Activated T-cell treated with anti-CD3 and anti-CD28 coated beads, Interleukin-2, amount 50 U/mL, for 72 hours (primary cell): ENCODE measurements around the gene PIN4. TPM values are rescaled to one million over a fixed set of nuclear protein-coding genes. Genes with fewer than 3 reads are reported as not detected.
A peak's percentile ranks its signal among the peaks of the same experiment; 100 is the strongest.
"Not testable (repeated sequence)": the region's sequence is repeated elsewhere in the genome, so short reads cannot be mapped to it uniquely, and the experiment has no call there.

Experiments
- ATAC-seq, 2 donors: fragments of 150-1000 bp; cut with Tn5 transposase; replicated peaks in 1 of 2; 2 replicates each; pipeline ENCODE4 v1.10.0; 2021; ENCODE audit warnings: moderate library complexity in 2 of 2, mild to moderate bottlenecking in 1 of 2
- DNase-seq, 2 donors: peaks; one replicate each; pipeline ENCODE4 v3.0.0; 2021 to 2022; ENCODE audit warnings: mixed read lengths in 1 of 2
- H3K27ac Mint-ChIP-seq: one replicate; pipeline ENCODE4 v1.8.0; 2022; ENCODE audit warnings: mild to moderate bottlenecking, moderate library complexity, mixed read lengths
- H3K27me3 Mint-ChIP-seq: one replicate; pipeline ENCODE4 v1.8.0; 2022; ENCODE audit warnings: low read depth, mixed read lengths
- H3K36me3 Mint-ChIP-seq, 2 donors: one replicate each; pipeline ENCODE4 v1.8.0; 2022; ENCODE audit warnings: mixed read lengths in 2 of 2, mild to moderate bottlenecking in 1 of 2; ENCODE audit not compliant: insufficient read depth in 2 of 2
- H3K4me1 Mint-ChIP-seq: one replicate; pipeline ENCODE4 v1.8.0; 2022; ENCODE audit warnings: low read depth, mixed read lengths
- H3K4me3 Mint-ChIP-seq, 2 donors: one replicate each; pipeline ENCODE4 v1.8.0; 2022; ENCODE audit warnings: mild to moderate bottlenecking in 2 of 2, mixed read lengths in 2 of 2, moderate library complexity in 2 of 2
- H3K9me3 Mint-ChIP-seq, 2 donors: one replicate each; pipeline ENCODE4 v1.8.0; 2022; ENCODE audit warnings: mixed read lengths in 2 of 2
- total RNA-seq, 2 donors: library from RNA; stranded (reverse); gene quantifications; one replicate each; pipeline ENCODE4 v1.2.3, GENCODE V29; 2022

The PIN4 gene
- total RNA-seq, 2 donors from 2014 or later: 4.7 to 6.2 TPM

DNA sequence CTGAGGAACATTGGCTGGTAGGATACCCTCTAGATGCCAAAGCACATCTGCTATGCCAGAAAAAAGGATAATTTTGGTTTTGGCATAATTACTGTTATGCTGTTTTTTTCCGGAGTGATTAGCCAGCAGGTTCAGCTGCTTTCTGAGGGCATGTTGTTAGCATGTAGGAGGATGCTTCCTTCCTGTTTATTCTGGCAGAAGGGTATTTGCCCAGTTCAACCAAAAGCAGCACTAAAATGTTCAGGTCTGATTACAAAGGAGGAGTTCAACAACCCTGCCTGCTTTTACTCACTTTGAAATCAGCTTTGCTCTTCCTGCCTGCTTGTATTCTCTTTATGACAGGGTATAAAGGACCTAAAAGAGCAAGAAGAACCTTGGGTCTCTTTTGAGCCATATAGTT, 35.4 kb downstream of the PIN4 start:
- Mint-ChIP-seq H3K36me3 (peaks cover 0 to 2% of the 10 kb centered on the region in 2 donors), H3K9me3 (no peaks in the 10 kb centered on the region), H3K4me3 (no peak overlapping the region), H3K4me1 (no peaks in the 10 kb centered on the region), H3K27me3 (no peaks in the 10 kb centered on the region), H3K27ac (no peak overlapping the region)
- no peak for DNase-seq
- no peak for ATAC-seq

DNA sequence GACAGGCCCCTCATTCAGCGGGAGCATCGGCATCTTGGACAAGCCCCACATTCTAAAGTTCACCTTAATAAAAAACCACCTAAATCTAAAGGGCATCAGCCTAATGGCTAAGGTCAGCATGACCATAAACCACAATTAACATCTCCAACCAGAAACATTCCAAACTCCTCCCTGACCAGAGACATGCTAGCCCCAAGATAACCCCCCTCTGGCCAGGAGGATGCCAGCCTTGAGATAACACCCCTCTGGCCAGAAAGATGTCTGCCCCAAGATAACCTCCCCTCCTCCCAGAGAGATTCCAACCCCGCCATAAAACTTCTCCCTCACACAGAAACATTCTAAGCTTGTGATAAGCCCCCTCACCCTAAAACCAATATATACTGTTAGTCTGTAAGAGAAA, 38.8 kb downstream of the PIN4 start:
- ATAC-seq: not testable (repeated sequence)

DNA sequence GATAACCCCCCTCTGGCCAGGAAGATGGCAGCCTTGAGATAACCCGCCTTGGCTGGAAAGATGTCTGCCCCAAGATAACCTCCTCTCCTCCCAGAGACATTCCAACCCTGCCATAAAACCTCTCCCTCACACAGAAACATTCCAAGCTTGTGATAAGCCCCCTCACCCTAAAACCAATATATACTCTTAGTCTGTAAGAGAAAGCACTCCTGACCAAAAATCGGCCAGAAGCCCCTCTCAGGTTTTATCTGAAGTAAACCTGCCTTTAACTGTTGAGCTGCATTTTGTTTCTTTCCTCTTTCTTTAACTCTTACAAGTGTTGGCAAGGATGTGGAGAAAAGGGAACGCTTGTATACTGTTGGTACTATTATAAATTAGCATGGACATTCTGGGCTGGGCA, 48.7 kb downstream of the PIN4 start:
- H3K27me3 Mint-ChIP-seq: peaks cover 13% of the 10 kb centered on the region
- DNase-seq: no peak
- H3K9me3 Mint-ChIP-seq: no peaks in the 10 kb centered on the region

More for the DNA sequence above, 38.8 kb downstream of the PIN4 start:
- not testable (repeated sequence) for H3K27ac Mint-ChIP-seq, H3K4me1 Mint-ChIP-seq, H3K9me3 Mint-ChIP-seq, H3K27me3 Mint-ChIP-seq, H3K4me3 Mint-ChIP-seq, DNase-seq, H3K36me3 Mint-ChIP-seq

DNA sequence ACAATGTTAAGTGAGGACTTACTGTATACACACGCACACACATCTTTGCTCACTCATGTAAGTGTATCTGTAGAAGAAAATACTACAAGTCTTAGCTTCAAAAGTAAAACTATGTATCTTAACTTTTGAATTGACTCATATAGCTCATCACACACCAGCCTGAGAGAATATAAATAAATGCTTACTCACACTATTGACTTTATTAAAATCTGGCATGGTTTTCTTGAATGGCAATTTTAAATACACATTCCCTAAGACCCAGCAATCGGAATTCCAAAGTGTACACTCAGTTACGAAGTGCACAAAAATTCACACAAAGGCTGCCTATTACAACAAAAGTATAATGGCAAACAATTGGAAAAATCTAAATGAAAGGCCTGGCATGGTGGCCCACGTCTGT, 55.3 kb downstream of the PIN4 start:
- Mint-ChIP-seq H3K36me3 (peaks cover 0 to 4% of the 10 kb centered on the region in 2 donors), H3K4me1 (peaks cover 15% of the 10 kb centered on the region), H3K9me3 (no peaks in the 10 kb centered on the region), H3K27me3 (peaks cover 10% of the 10 kb centered on the region), H3K4me3 (peak overlapping the region in 1 of 2 donors; percentile 49), H3K27ac (no peak overlapping the region)
- ATAC-seq (no peak), DNase-seq (no peak)

More for the DNA sequence above, 48.7 kb downstream of the PIN4 start:
- Mint-ChIP-seq H3K4me1 (no peaks in the 10 kb centered on the region), H3K27ac (no peak overlapping the region), H3K36me3 (no peaks in the 10 kb centered on the region), H3K4me3 (no peak overlapping the region)
- ATAC-seq: no peak

DNA sequence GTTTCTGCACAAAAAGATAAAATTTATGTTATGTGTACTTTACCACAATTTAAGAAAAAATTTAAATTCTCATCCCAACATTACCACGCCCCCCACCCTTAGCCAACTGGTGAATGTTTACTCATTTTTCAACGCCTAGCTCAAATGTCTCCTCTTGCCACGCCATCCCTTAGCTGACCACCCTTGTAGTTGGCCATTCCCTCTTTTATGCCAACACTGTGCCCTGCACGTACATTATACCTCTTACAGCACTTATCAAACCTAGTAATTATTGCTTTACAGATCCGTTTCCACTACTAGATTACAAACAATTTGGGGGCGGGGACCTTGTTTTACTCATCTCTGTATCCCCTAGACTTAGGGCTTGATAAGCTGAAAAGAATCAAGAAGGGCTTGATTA, 56.6 kb downstream of the PIN4 start:
- peak overlapping the region; percentile 79 for H3K27ac Mint-ChIP-seq
- H3K36me3 Mint-ChIP-seq: peaks cover 0 to 4% of the 10 kb centered on the region in 2 donors
- H3K4me1 Mint-ChIP-seq: peaks cover 18% of the 10 kb centered on the region
- DNase-seq (no peak), ATAC-seq (no peak)
- H3K4me3 Mint-ChIP-seq: peak overlapping the region; percentile 87
- H3K9me3 Mint-ChIP-seq: no peaks in the 10 kb centered on the region
- H3K27me3 Mint-ChIP-seq: peaks cover 10% of the 10 kb centered on the region

DNA sequence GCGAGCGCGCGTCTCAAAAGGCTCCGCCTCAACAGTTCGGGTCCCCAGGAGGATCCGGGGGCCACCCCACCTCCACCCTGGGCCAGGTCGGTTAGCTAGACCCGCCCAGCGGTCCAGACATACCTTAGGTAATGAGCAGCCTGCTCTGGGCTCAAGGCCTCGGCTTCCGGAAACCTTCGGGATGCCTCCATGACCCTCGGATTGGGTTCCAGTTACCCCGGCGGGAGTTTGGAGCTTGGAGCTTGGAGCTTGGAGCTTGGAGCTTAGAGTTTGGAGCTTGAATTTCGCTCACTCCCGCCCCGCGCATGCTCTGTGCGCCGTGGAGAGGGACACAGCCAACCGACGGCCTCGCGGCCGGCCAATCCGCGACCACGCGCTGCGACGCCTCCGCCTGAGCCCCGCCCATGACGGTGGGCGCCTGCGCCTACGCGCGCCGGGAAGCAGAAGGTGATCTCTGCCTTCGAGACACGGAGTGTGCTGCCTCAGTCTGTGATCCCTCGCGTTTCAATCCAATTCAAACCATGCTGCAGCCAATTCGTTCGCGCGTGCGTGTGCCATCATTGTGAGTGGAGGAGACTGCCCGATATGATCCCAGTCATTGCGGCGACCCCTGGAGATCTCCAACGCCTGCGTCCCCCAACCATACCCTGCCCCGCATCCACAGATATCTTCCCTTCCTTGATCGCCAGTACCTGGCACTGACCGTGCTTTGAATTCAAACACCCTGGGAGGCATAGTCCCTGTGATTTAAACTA, 57.3 kb downstream of the PIN4 start, which contains the start of gene ERCC6L:
ERCC6L (minus strand) TSS at position 307 of the 755 bp plus-strand sequence; CDS start at position 191, 116 bp downstream.
- Mint-ChIP-seq H3K27ac (peak within 1 kb of the TSS; percentile 79), H3K9me3 (no peaks in the 10 kb centered on the region), H3K27me3 (peaks cover 10% of the 10 kb centered on the region), H3K4me3 (peak within 1 kb of the TSS; percentile 87), H3K36me3 (peaks cover 0 to 4% of the 10 kb centered on the region in 2 donors), H3K4me1 (peaks cover 23% of the 10 kb centered on the region)
- peak; percentile 98 to 99 for ATAC-seq
- DNase-seq: peak; percentile 87 to 89

DNA sequence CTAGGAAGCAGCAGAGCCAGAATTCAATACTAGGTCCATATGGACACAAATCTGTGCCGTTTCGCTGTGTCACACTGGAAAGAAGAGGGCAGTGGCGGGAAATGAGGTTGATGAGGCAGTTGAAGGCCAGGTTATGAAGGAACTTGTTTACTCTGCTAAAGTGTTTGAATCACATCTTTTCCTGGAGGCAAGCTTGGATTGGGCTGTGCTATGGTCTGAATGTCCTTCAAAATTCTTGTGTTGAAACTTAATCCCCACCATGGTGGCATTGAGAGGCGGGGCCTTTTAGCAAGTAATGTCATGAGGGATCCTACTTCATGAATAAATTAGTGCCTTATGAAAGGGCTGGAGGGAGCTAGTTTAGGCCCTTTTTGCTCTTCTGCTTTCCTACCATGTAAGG, 59.4 kb downstream of the PIN4 start:
- Mint-ChIP-seq H3K27me3 (peaks cover 16% of the 10 kb centered on the region), H3K4me3 (no peak overlapping the region), H3K9me3 (no peaks in the 10 kb centered on the region), H3K4me1 (peaks cover 23% of the 10 kb centered on the region), H3K36me3 (peaks cover 0 to 2% of the 10 kb centered on the region in 2 donors), H3K27ac (no peak overlapping the region)
- DNase-seq (no peak), ATAC-seq (no peak)

DNA sequence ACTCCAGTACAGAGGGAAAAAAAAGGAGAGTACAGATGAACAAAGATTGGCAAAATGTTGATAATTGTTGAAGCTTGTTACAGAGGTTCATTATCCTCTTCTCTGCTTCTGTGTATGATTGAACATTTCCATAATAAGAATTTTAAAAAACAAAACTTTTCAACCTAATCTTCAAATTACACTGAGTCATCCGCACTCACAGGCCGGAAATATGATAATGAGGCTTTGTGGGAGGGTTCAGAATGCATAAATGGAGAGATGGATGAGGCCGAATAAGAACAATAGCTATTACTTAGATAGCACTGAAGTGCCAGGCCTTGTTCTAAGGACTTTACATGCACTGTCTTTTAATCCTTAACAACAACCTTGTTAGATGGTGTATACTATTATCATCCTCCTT, 61.9 kb downstream of the PIN4 start:
- Mint-ChIP-seq H3K4me3 (no peak overlapping the region), H3K27ac (no peak overlapping the region), H3K4me1 (peaks cover 9% of the 10 kb centered on the region), H3K27me3 (peaks cover 16% of the 10 kb centered on the region), H3K36me3 (no peaks in the 10 kb centered on the region), H3K9me3 (no peaks in the 10 kb centered on the region)
- no peak for ATAC-seq
- DNase-seq: no peak

DNA sequence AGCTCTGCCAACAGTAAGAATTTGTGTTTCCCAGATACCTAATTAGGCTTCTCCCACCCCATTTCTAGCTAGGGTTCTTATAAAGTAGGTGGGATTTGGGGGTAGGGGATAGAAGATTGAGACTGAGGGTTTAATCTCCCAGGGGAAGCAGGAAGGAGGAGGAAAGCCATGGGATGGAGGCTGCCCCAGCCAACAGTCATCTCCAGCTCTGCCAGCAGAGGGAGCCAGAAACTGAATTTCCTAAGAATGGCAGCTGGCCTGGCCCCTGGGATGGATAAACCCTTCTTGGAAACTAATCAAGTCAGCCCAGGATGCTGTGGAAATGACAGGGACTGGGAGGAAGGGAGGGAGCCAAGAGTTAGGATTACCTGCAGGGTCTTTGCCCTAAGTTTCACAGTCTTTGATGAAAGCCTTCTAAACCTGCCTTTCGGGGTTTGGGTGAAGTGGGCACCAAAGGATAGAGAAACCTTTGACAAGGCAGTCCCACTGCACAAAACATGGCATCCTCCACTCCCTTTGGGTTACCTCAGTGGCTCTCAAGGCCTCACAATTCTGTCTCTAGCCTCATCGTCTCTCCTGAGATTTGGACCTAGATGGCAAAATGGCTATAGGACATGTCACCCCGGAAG, 64.0 kb downstream of the PIN4 start:
- H3K36me3 Mint-ChIP-seq: no peaks in the 10 kb centered on the region
- peaks cover 8% of the 10 kb centered on the region for H3K4me1 Mint-ChIP-seq
- peaks cover 16% of the 10 kb centered on the region for H3K27me3 Mint-ChIP-seq
- peak; percentile 37 to 48 for DNase-seq
- H3K4me3 Mint-ChIP-seq: no peak overlapping the region
- H3K27ac Mint-ChIP-seq: no peak overlapping the region
- ATAC-seq: peak in 1 of 2 donors; percentile 62
- no peaks in the 10 kb centered on the region for H3K9me3 Mint-ChIP-seq

DNA sequence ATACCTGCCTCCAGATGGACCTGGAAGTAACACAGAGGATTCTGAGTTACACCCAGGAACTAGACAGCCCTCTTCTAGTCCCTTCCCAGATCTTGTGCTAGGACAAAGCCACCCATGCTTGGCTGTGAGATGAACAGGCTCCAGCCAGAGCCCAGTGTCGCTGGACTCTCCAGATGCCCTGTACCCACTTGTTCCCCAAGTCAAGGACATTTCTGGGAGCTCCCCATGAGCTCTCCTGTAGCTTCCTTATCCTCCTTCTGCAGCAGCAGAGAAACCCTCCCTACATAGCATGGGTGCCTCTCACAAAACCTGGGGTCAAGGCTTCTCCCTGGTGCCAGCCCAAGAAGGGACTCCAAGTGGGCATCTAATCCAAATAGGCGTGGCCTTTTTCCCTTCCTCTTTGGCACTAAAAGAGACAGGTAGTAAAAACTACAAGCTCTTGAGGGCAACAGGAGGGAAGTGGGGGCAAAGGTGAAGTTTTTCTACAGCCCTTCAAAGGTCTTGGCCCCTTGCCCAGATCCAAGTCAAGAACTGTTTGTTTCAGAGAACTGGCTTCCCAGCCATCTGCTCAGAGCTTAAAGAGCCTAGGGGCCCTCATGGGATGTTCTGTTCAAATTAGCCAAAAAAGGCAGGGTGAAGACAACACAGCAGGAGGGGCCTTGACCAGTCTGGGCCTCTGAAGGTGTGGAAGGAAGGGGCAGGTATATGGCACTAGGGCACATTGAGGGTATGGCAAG, 65.8 kb downstream of the PIN4 start:
- ATAC-seq (no peak), DNase-seq (no peak)
- no peaks in the 10 kb centered on the region for H3K9me3 Mint-ChIP-seq
- no peaks in the 10 kb centered on the region for H3K36me3 Mint-ChIP-seq
- peaks cover 8% of the 10 kb centered on the region for H3K4me1 Mint-ChIP-seq
- no peak overlapping the region for H3K4me3 Mint-ChIP-seq
- H3K27ac Mint-ChIP-seq: no peak overlapping the region
- peaks cover 6% of the 10 kb centered on the region for H3K27me3 Mint-ChIP-seq

Other genes starting within 250 kb of the PIN4 start
- gene RTL5, start 49.8 kb upstream of the PIN4 start, total RNA-seq: under 1 TPM; 0.17 to 0.74 TPM
- gene ERCC6L, start 57.3 kb downstream of the PIN4 start, total RNA-seq: 1 to 10 TPM; 5.4 to 6.5 TPM
- gene RPS4X, start 95.5 kb downstream of the PIN4 start, total RNA-seq: 1,000 to 10,000 TPM; 1,394 to 2,332 TPM
- gene CITED1, start 124.2 kb downstream of the PIN4 start, total RNA-seq: under 1 TPM in 1 of 2 donors, not detected in 1; 0.38 TPM